GM20431 (cell line): ENCODE measurements around the gene RRP7A.
"Not testable (repeated sequence)": the region's sequence is repeated elsewhere in the genome, so short reads cannot be mapped to it uniquely, and the experiment has no call there.

Source experiments
- in situ Hi-C: fragments of 300-500 bp; cut with MseI, MboI; formaldehyde crosslinking; loops from one replicate; pipeline ENCODE4 v1.15.0; 2020; ENCODE audit warnings: low sequenced_read_pairs; ENCODE audit not compliant: unreplicated experiment

Gene RRP7A, protein sequence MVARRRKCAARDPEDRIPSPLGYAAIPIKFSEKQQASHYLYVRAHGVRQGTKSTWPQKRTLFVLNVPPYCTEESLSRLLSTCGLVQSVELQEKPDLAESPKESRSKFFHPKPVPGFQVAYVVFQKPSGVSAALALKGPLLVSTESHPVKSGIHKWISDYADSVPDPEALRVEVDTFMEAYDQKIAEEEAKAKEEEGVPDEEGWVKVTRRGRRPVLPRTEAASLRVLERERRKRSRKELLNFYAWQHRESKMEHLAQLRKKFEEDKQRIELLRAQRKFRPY

GRCh38 chr22:42519525-42520401 lies at the start of gene RRP7A:
TSS of gene RRP7A (minus strand) at chr22:42519796. CDS start at chr22:42519786, 10 bp downstream.
- in situ Hi-C loops, result no loop called here

DNA sequence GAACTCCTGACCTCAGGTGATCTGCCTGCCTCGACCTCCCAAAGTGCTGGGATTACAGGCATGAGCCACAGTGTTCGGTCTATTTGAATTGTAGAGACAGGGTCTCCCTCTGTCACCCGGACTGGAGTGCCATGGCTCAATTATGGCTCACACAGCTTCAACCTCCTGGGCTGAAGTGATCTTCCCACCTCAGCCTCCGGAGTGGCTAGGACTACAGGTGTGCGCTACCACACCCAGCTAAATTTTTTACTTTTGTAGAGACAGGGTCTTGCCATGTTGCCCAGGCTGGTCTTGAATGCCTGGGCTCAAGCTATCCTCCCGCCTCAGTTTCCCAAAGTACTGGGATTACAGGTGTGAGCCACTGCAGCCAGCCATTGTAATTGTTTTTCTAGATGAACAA lies 48.4 kb upstream of the RRP7A start:
- in situ Hi-C loops, result not testable (repeated sequence)

- in situ Hi-C loops, result no loop called here
Measured at GRCh38 chr22:42565956-42566355, 46.4 kb upstream of the RRP7A start.

DNA sequence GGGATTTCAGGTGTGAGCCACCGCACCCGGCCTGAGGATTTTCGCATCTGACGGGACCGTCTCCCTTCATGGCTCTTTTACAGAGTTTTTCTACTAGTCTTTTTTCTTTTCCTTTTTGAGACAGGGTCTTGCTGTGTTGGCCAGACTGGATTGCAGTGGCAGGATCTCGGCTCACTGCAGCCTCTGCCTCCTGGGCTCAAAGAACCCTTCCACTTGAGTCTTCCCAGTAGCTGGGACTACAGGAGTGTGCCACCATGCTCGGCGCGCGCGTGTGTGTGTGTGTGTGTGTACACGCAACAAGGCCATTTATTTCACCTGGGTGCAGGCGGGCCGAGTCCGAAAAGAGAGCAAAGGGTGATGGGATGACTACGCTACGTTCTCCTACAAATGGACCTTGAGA lies 45.1 kb upstream of the RRP7A start:
- in situ Hi-C loops, result no loop called here

GRCh38 chr22:42563943-42564342 lies 44.3 kb upstream of the RRP7A start:
- in situ Hi-C loops, result not testable (repeated sequence)

GRCh38 chr22:42562684-42563083 lies 43.1 kb upstream of the RRP7A start:
- in situ Hi-C loops, result no loop called here

GRCh38 chr22:42562279-42562678 lies 42.7 kb upstream of the RRP7A start:
- in situ Hi-C loops, result no loop called here

DNA sequence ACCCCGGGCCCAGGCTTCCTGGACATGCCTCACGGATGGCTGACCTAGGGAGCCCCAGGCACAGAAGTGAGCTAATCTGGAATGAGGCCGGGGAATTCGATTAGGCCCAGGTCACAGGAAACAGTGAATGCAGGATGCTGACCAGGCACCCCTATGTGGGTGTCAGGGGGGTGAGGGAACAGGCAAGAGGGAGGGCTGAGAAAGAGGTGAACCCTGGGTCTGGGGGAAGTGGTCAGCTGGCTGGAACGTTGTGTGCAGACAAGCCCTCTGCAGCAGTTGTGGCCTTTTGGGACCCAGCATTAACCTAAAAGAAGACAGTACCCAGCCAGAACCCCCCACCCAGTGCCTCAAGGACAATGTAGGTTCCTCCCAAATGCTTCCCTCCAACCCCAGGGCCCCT lies 42.3 kb upstream of the RRP7A start:
- in situ Hi-C loops, result no loop called here

GRCh38 chr22:42560781-42561180 lies 41.2 kb upstream of the RRP7A start:
- in situ Hi-C loops, result no loop called here

- in situ Hi-C loops, result no loop called here
Measured at GRCh38 chr22:42560381-42560780, 40.8 kb upstream of the RRP7A start.

- in situ Hi-C loops, result no loop called here
Measured at GRCh38 chr22:42553475-42554361, 34.1 kb upstream of the RRP7A start, which contains the start of gene SERHL2. TSS of gene SERHL2 (plus strand) at chr22:42553956. CDS start at chr22:42554021, 65 bp downstream.

GRCh38 chr22:42552294-42552647 lies 32.7 kb upstream of the RRP7A start:
- in situ Hi-C loops, result not testable (repeated sequence)

- in situ Hi-C loops, result no loop called here
Measured at GRCh38 chr22:42549331-42550060, 29.9 kb upstream of the RRP7A start.

DNA sequence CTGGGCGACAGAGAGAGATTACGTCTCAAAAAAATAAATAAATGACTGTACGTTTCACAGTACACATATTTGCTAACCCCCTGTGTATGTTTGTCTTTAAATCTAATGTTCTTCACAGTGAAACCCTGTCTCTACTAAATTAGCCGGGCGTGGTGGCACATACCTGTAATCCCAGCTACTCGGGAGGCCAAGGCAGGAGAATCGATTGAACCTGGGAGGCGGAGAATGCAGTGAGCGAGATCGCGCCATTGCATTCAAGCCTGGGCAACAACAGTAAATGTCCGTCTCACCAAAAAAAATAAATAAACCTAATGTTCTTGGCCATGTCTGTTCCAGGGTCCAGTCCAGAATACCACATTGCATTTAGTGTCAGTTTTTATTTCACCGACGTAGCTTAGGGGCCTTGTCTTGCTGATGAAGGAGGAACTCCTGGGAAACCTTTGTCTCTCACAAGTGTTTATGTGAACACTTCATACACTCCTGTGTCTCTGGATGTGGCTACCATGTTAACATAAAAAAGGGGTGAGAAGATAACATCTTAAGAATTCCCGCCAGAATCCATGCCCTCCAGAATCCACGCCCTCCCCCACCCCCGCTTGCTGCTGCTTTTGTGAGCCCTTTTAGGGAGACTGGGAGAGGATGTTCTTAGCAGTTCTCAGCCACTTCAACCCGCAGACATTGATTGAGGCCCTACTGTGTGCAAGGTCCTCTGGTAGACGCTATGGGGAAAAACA lies 29.2 kb upstream of the RRP7A start:
- in situ Hi-C loops, result no loop called here

DNA sequence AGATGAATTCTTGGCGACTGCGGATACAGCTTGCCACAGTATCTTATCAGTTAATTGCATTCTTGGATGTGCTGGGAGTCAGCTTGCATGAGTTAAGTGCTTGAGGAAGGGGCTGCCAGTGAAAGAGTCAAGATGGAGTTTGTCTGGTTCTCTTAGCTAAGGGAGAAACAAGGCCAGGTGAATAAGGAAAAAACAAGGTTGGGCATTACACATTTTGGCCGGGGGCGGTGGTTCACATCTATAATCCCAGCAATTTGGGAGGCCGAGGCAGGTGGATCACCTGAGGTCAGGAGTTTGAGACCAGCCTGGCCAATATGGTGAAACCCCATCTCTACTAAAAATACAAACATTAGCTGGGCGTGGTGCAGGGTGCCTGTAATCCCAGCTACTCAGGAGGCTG lies 28.5 kb upstream of the RRP7A start:
- in situ Hi-C loops, result not testable (repeated sequence)

- in situ Hi-C loops, result no loop called here
Measured at GRCh38 chr22:42547562-42547961, 28.0 kb upstream of the RRP7A start.

DNA sequence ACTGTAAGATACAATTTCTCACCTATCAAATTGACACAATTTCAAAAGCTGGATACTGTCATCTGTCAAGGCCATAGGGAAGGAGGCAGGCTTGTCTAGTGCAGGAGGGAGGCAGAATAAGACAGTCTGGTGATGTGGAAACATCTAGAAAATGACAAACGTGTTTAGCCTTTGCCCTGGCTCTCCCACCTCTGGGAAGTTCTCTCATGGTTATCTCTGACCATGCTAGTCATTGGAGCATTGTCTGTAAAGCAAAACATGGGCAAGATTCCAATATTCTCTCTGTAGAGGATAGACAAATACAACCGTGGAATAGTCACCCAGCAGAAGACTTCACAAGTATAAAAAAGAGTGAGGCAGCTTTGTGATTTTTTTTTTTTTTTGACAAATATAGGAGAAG lies 25.1 kb upstream of the RRP7A start:
- in situ Hi-C loops, result no loop called here

DNA sequence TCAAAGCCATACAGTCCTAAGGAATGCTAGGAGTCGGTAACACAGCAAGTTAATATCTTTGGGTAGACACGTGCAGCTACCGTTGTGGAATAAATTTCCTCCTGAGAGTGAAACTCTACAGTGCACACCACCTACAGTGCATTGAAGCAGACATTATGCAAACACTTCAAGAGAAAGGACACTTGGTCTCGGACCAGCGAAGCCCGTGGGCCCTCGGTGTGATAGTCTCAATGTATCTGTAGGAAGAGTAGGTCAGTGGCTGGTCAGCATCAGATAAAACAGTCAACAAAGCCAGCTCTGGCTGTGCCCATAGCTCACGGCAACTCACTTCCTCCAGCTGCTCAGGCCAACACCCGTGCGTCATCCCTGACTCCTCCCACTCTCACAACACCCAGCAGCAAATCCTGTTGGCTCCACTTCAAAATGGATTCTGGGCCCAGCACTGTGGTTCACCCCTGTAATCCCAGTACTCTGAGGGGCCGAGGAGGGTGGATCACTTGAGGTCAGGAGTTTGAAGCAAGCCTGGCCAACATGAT lies 19.7 kb upstream of the RRP7A start:
- in situ Hi-C loops, result not testable (repeated sequence)
